ENCODE results near the gene KCNH1. TPM values are rescaled to one million over a fixed set of nuclear protein-coding genes. Genes with fewer than 3 reads are reported as not detected.

The KCNH1 gene, protein sequence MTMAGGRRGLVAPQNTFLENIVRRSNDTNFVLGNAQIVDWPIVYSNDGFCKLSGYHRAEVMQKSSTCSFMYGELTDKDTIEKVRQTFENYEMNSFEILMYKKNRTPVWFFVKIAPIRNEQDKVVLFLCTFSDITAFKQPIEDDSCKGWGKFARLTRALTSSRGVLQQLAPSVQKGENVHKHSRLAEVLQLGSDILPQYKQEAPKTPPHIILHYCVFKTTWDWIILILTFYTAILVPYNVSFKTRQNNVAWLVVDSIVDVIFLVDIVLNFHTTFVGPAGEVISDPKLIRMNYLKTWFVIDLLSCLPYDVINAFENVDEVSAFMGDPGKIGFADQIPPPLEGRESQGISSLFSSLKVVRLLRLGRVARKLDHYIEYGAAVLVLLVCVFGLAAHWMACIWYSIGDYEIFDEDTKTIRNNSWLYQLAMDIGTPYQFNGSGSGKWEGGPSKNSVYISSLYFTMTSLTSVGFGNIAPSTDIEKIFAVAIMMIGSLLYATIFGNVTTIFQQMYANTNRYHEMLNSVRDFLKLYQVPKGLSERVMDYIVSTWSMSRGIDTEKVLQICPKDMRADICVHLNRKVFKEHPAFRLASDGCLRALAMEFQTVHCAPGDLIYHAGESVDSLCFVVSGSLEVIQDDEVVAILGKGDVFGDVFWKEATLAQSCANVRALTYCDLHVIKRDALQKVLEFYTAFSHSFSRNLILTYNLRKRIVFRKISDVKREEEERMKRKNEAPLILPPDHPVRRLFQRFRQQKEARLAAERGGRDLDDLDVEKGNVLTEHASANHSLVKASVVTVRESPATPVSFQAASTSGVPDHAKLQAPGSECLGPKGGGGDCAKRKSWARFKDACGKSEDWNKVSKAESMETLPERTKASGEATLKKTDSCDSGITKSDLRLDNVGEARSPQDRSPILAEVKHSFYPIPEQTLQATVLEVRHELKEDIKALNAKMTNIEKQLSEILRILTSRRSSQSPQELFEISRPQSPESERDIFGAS
- total RNA-seq (under 1 TPM in 1 of 2 donors, not detected in 1; 0.31 TPM), polyA plus RNA-seq (under 1 TPM in 1 of 2 donors, not detected in 1; 0.02 TPM)
- long read RNA-seq, donor 1, result 0 reads
- long read RNA-seq, donor 2, result 0 reads
- long read RNA-seq, donor 3, result 0 reads
- long read RNA-seq, donor 4, result 0 reads
- long read RNA-seq, donor 5, result 0 reads

DNA sequence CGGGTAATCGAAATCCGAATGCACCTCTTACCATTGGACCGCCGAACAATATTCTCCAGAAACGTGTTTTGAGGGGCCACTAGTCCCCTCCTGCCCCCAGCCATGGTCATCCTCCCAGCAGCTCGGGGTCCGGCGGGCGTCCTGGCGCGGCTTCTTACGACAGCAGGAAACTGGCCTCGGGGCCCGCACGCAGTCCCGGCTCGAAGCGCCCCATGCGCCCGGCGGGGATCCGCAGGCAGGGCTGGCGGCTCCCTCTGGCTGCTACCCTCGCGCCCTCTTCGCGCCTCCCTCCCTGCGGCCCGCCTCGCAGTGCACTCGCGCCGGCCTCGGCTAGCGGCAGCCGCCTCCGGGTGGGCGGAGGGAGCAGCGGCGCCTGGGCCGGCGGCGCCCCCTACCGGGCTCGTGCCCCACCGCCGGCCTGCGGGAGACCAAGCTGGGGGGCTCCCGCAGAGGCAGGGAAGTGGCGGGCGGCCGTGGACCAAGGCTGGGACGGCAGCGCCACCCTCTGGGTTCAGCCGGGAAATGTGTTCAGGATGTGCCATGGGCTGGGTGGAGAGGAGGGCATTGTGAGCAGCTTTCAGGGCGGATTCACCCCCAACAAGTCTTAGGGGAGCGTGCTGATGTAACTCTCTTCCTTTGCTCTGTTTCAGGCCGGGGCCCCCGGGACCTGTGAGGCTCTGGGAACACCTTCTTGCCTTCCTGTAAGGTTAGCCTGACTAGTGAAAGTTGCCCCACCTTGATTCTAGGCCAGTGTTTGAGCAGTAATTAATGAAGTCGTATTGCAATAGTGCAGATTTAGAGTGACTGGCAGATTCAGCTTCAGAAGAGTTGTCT is at the start of gene KCNH1:
KCNH1 (minus strand) TSS at position 313 of the 834 bp plus-strand sequence; CDS start at position 110, 203 bp downstream.
- H3K4me1 ChIP-seq (ENCODE audit: control insufficient read depth in 5 of 5, insufficient read depth in 5 of 5, low read length in 5 of 5), result peaks cover 0 to 10% (median 10%) of the 10 kb centered on the region in 5 donors

DNA sequence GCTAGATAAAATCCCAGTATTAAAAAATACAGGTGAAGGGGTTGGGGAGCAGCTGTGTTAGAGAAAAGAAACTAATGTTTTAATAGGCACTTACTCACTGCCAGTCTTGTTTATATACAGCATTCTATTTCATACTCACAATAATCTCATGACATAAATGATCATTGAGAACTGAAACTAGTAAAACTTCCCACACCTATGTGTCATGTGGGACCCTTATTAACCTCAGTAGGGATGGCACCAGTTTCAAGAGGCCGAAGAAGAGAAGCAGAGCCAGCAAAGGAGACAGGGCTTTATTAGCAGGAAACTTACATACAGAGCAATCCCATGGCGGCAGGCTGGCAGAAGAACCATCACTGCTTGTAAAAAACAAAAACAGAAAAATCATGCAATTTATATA is 48.8 kb upstream of the KCNH1 start:
- Histone ChIP-seq H3K9me3 (ENCODE audit: control insufficient read depth in 4 of 4, insufficient read depth in 3 of 4, low read length in 3 of 4) (no peaks in the 10 kb centered on the region), H3K9ac (ENCODE audit: insufficient read depth in 1 of 2, low read length in 2 of 2) (no peak overlapping the region), H3K4me1 (ENCODE audit: control insufficient read depth in 5 of 5, insufficient read depth in 5 of 5, low read length in 5 of 5) (peaks cover 0 to 9% (median 0%) of the 10 kb centered on the region in 5 donors), H3K27me3 (ENCODE audit: control insufficient read depth in 3 of 3, insufficient read depth in 3 of 3, low read length in 2 of 3) (no peaks in the 10 kb centered on the region), H3K27ac (ENCODE audit: low read depth in 1 of 2, low read length in 1 of 2) (no peak overlapping the region), H3K4me3 (no peak overlapping the region), H3K36me3 (ENCODE audit: control insufficient read depth in 4 of 4, insufficient read depth in 4 of 4, low read length in 4 of 4) (no peaks in the 10 kb centered on the region)
- WGBS, 2 donors, result 85 to 93% methylated on average over 2 of the region's 2 CpGs
- DNase-seq (no peak), ATAC-seq (ENCODE audit: insufficient read depth, low FRiP score) (no peak)
- TF ChIP-seq, protein P1, sequence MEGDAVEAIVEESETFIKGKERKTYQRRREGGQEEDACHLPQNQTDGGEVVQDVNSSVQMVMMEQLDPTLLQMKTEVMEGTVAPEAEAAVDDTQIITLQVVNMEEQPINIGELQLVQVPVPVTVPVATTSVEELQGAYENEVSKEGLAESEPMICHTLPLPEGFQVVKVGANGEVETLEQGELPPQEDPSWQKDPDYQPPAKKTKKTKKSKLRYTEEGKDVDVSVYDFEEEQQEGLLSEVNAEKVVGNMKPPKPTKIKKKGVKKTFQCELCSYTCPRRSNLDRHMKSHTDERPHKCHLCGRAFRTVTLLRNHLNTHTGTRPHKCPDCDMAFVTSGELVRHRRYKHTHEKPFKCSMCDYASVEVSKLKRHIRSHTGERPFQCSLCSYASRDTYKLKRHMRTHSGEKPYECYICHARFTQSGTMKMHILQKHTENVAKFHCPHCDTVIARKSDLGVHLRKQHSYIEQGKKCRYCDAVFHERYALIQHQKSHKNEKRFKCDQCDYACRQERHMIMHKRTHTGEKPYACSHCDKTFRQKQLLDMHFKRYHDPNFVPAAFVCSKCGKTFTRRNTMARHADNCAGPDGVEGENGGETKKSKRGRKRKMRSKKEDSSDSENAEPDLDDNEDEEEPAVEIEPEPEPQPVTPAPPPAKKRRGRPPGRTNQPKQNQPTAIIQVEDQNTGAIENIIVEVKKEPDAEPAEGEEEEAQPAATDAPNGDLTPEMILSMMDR (IDR thresholded peaks at IDR 0.05; ENCODE audit: control extremely low read depth, extremely low read depth), result no peak

More for the DNA sequence above, at the start of gene KCNH1:
- Histone ChIP-seq H3K36me3 (ENCODE audit: control insufficient read depth in 4 of 4, insufficient read depth in 4 of 4, low read length in 4 of 4) (no peaks in the 10 kb centered on the region), H3K9ac (ENCODE audit: insufficient read depth in 1 of 2, low read length in 2 of 2) (no peak within 1 kb of the TSS), H3K27ac (ENCODE audit: low read depth in 1 of 2, low read length in 1 of 2) (no peak within 1 kb of the TSS), H3K27me3 (ENCODE audit: control insufficient read depth in 3 of 3, insufficient read depth in 3 of 3, low read length in 2 of 3) (peaks cover 0 to 54% (median 30%) of the 10 kb centered on the region in 3 donors), H3K9me3 (ENCODE audit: control insufficient read depth in 4 of 4, insufficient read depth in 3 of 4, low read length in 3 of 4) (peaks cover 0 to 2% (median 0%) of the 10 kb centered on the region in 4 donors), H3K4me3 (no peak within 1 kb of the TSS)
- DNase-seq, result peak; percentile 80 to 90 (median 87)
- peak; percentile 90 for ATAC-seq (ENCODE audit: insufficient read depth, low FRiP score)
- TF ChIP-seq, protein P1 (IDR thresholded peaks at IDR 0.05; ENCODE audit: control extremely low read depth, extremely low read depth), result peak; percentile 55
- WGBS, 2 donors, result 1 to 2% methylated on average over 56 to 61 of the region's 61 CpGs

DNA sequence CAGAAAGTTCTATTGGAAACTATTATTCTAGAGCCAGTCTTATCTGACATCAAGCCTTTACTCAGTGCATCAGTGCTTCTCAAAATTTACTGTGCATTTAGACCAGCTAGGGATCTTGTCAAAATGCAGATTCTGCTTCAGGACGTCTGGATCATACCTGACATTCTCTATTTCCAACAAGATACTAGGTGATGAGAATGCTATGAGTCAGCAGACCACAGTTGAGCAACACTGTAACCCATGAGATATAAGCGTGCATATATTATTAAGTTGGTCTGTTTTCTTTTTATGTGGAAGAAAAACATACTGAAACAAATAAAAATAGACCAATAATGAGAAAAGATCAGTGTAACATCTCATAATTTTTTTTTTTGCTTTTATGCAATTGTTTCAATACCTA is 40.4 kb upstream of the KCNH1 start:
- WGBS, 2 donors, result 71 to 83% methylated on average over 2 of the region's 2 CpGs
- no peak for DNase-seq
- peaks cover 0 to 9% (median 2%) of the 10 kb centered on the region in 4 donors for H3K9me3 ChIP-seq (ENCODE audit: control insufficient read depth in 4 of 4, insufficient read depth in 3 of 4, low read length in 3 of 4)
- H3K27ac ChIP-seq (ENCODE audit: low read depth in 1 of 2, low read length in 1 of 2), result no peak overlapping the region
- TF ChIP-seq, protein P1 (IDR thresholded peaks at IDR 0.05; ENCODE audit: control extremely low read depth, extremely low read depth), result no peak
- no peak overlapping the region for H3K9ac ChIP-seq (ENCODE audit: insufficient read depth in 1 of 2, low read length in 2 of 2)
- H3K27me3 ChIP-seq (ENCODE audit: control insufficient read depth in 3 of 3, insufficient read depth in 3 of 3, low read length in 2 of 3), result no peaks in the 10 kb centered on the region
- H3K36me3 ChIP-seq (ENCODE audit: control insufficient read depth in 4 of 4, insufficient read depth in 4 of 4, low read length in 4 of 4), result no peaks in the 10 kb centered on the region
- ATAC-seq (ENCODE audit: insufficient read depth, low FRiP score), result no peak
- no peaks in the 10 kb centered on the region for H3K4me1 ChIP-seq (ENCODE audit: control insufficient read depth in 5 of 5, insufficient read depth in 5 of 5, low read length in 5 of 5)
- H3K4me3 ChIP-seq, result no peak overlapping the region

Data from lung (tissue), 16 donors.